ENCODE data around the gene MTX1. TPM values are rescaled to one million over a fixed set of nuclear protein-coding genes. Genes with fewer than 3 reads are reported as not detected.

The MTX1 gene
- total and polyA plus RNA-seq, 3 donors from 2014 or later: 77.1 to 161 (median 118) TPM

DNA sequence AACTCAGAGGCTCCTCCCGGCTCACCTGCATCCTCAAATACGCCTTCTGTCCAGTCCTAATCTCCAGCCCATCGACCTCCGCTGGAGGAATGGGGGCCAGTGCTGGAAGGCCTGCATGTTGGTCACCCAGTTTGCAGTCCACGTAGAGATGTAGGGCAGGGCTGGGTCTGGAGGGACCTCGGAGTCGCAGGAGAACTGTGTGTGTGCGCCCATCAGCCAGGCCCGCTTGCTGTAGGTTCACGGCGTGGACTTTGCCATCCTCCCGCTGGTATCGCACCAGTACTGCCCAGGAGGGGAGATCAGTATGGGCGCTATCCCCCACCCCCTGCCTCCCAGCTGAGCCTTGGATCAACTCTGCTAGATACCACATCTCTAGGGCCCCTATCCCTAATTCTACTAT lies 3.5 kb upstream of the MTX1 start:
- H3K27ac ChIP-seq: no peak overlapping the region
- TF ChIP-seq, protein P1, sequence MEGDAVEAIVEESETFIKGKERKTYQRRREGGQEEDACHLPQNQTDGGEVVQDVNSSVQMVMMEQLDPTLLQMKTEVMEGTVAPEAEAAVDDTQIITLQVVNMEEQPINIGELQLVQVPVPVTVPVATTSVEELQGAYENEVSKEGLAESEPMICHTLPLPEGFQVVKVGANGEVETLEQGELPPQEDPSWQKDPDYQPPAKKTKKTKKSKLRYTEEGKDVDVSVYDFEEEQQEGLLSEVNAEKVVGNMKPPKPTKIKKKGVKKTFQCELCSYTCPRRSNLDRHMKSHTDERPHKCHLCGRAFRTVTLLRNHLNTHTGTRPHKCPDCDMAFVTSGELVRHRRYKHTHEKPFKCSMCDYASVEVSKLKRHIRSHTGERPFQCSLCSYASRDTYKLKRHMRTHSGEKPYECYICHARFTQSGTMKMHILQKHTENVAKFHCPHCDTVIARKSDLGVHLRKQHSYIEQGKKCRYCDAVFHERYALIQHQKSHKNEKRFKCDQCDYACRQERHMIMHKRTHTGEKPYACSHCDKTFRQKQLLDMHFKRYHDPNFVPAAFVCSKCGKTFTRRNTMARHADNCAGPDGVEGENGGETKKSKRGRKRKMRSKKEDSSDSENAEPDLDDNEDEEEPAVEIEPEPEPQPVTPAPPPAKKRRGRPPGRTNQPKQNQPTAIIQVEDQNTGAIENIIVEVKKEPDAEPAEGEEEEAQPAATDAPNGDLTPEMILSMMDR (IDR thresholded peaks at IDR 0.05): no peak
- no peak for TF ChIP-seq POLR2A (IDR thresholded peaks at IDR 0.05)
- no peak overlapping the region for H3K4me3 ChIP-seq
- intact Hi-C loops (cut with DNase I; ENCODE audit: low total_unique reads): no loop called here
- 90 to 95% methylated on average over 9 to 14 of the region's 14 CpGs for WGBS, 2 donors
- H3K27me3 ChIP-seq: no peaks in the 10 kb centered on the region
- H3K4me1 ChIP-seq: peaks cover 22% of the 10 kb centered on the region
- no peaks in the 10 kb centered on the region for H3K9me3 ChIP-seq
- no peaks in the 10 kb centered on the region for H3K36me3 ChIP-seq (ENCODE audit: low read depth, missing control alignments)
- no peak for DNase-seq

DNA sequence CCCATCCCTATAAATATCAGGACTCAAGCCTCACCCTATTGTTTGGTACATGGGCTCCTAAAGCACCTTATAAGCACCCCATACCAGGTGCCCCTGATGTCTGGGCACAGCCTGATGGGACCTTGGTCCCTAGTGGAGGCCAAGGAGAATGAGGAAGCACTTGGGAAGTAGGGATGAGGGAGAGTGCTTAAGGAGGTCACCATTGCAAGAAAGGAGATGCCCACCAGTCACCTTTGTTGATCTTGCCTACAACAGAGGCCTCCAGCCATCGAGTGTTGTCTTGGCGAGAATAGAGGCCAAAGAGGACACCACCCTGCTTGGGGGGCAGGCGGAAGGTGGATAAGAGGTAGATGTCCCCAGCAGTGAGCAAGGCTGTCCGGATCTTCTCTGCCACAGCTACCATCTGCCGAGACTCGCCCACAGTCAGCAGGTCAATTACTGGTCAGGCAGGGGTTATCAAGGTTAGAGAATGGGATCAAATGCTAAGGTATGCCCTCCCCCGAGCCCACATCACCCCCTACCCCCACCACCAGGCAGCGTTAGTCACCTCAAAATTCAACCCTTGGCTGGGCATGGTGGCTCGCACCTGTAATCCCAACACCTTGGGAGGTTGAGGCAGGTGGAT lies 2.4 kb upstream of the MTX1 start:
- 77 to 82% methylated on average over 7 to 9 of the region's 9 CpGs for WGBS, 2 donors
- TF ChIP-seq, protein P1 (IDR thresholded peaks at IDR 0.05): no peak
- no peak for TF ChIP-seq POLR2A (IDR thresholded peaks at IDR 0.05)
- H3K27ac ChIP-seq: no peak overlapping the region
- peaks cover 22% of the 10 kb centered on the region for H3K4me1 ChIP-seq
- no peak for DNase-seq
- H3K9me3 ChIP-seq: no peaks in the 10 kb centered on the region
- no peaks in the 10 kb centered on the region for H3K36me3 ChIP-seq (ENCODE audit: low read depth, missing control alignments)
- intact Hi-C loops (cut with DNase I; ENCODE audit: low total_unique reads): no loop called here
- no peaks in the 10 kb centered on the region for H3K27me3 ChIP-seq
- no peak overlapping the region for H3K4me3 ChIP-seq

DNA sequence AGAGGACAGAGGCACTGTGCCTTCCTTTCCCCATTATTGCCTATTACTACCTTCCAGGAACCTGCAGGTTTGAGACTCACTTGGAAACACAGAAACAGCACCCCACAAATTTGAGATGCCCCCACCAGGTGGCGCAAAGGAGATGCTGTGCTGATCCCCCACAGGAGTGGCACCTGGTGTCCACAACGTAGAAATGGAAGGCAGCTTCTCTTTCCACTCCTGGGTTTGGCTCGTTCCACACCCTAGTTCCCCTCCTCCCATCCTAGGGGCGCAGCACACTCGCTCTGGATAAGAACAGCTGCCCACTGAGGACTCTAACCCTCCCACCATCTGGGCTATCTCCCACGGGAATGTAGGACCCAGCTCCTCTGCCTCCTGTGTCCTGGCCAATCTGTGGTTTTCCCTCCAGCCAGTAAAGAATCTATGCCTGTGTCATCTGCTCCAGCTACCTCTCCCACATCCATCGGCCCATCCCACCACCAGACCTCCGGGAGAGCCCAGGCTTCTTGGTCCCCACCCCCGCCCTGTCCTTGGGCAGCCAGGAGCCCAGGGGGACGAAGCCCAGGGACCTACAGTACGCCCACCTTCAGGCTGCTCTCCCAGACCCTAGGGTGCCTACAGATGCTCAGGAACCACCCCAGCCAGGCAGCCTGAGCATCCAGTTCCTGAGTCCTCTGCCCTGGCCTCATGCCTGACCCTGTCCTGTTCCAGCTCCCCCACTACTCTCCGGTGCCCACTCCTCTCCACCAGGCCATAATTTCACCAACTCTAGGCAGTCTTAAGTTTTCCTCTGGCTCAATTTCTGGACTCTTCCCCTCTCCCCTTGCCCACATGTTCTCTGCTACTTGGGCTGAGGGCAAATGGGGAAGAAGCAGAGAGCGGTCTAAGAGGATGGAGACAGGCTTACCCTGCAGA lies 1.3 kb upstream of the MTX1 start:
- no peak for TF ChIP-seq POLR2A (IDR thresholded peaks at IDR 0.05)
- TF ChIP-seq, protein P1 (IDR thresholded peaks at IDR 0.05): peak; percentile 78 to 86 (median 81)
- Histone ChIP-seq H3K27ac (peak overlapping the region; percentile 45 to 99), H3K9me3 (no peaks in the 10 kb centered on the region), H3K27me3 (no peaks in the 10 kb centered on the region), H3K36me3 (ENCODE audit: low read depth, missing control alignments) (no peaks in the 10 kb centered on the region), H3K4me3 (peak overlapping the region in 1 of 2 donors; percentile 80), H3K4me1 (peaks cover 22% of the 10 kb centered on the region)
- WGBS, 2 donors: 13 to 25% methylated on average over 11 to 13 of the region's 13 CpGs
- intact Hi-C loops (cut with DNase I; ENCODE audit: low total_unique reads): no loop called here
- DNase-seq: peak; percentile 86

DNA sequence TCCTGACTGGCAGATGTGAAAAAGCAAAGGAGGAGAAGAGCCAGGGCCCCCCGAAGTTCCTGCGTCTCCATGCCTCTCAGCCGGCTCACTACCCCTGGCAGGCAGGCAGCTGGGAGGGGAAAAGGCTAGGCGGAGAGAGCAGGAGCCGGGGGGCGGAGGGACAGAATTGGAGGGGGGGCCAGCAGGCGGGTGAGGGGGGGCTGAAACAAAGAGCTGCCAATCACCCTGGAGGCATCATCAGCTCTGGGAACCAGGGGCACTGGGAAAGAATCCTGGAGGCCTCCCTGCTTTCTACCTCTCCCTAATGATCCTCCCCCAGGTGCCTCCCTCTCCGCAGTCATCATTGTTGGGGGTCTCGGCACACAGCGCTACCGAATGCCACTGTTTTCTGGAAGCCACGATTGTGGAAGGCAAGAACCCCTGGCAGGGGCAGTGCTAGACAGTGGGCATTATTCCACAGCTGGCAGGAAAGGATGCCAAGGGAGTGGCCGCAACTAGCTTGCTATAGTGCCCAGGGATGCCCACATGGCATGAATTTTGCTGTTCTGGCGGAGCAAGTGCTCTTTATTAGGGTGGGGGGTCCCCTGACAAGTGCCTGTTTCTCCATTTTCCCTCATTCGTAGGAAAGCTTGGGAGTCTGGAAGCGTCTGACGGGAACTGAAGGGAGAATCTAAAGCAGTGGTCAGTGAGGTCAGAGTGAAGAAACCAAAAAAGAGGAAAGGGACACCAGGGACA lies 522 bp upstream of the MTX1 start, which contains the start of gene THBS3:
TSS of gene THBS3 (minus strand) at position 92 of the 735 bp plus-strand sequence. CDS start at position 71, 21 bp downstream.
- Histone ChIP-seq H3K27ac (peak within 1 kb of the TSS; percentile 91 to 99), H3K4me1 (peaks cover 22% of the 10 kb centered on the region), H3K36me3 (ENCODE audit: low read depth, missing control alignments) (no peaks in the 10 kb centered on the region), H3K4me3 (peak within 1 kb of the TSS; percentile 80 to 85), H3K9me3 (no peaks in the 10 kb centered on the region), H3K27me3 (no peaks in the 10 kb centered on the region)
- peak; percentile 42 for DNase-seq
- TF ChIP-seq, protein P1 (IDR thresholded peaks at IDR 0.05): no peak
- no peak for TF ChIP-seq POLR2A (IDR thresholded peaks at IDR 0.05)
- WGBS, 2 donors: 7 to 8% methylated on average over 14 to 17 of the region's 17 CpGs
- intact Hi-C loops (cut with DNase I; ENCODE audit: low total_unique reads): no loop called here

All from testis (tissue), 3 donors.